ENCODE measurements around the gene NPHP1.
"Not testable (repeated sequence)": the region's sequence is repeated elsewhere in the genome, so short reads cannot be mapped to it uniquely, and the experiment has no call there.

NPHP1 gene

GRCh38 chr2:110140401-110140800, 64.4 kb downstream of the NPHP1 start:
- no peak overlapping the region for H3K27ac ChIP-seq
- DNase-seq (ENCODE audit: low read depth, low spot score) = no peak

GRCh38 chr2:110134025-110134424, 70.8 kb downstream of the NPHP1 start:
- no peak overlapping the region for H3K27ac ChIP-seq
- no peak for DNase-seq (ENCODE audit: low read depth, low spot score)

GRCh38 chr2:110131166-110131565, 73.6 kb downstream of the NPHP1 start:
- no peak for DNase-seq (ENCODE audit: low read depth, low spot score)
- H3K27ac ChIP-seq = no peak overlapping the region

DNA sequence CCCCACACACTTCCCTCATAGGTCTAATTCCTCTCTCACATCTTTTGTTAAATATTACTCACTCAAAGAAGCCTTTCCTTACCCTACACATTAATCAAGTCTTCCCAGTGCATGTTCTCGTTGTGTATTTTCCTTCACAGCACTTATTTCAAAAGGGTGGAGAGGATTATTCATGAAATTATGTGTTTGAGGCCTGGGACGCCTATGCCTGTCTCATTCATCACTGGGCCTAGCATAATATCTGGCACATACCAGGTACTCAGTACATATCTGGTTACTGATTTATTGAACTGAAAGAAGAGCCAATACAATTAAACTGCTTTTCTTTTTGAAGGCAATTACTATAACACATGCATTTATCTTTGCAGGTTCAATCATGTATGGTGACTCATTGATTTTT, 74.1 kb downstream of the NPHP1 start:
- no peak overlapping the region for H3K27ac ChIP-seq
- no peak for DNase-seq (ENCODE audit: low read depth, low spot score)

DNA sequence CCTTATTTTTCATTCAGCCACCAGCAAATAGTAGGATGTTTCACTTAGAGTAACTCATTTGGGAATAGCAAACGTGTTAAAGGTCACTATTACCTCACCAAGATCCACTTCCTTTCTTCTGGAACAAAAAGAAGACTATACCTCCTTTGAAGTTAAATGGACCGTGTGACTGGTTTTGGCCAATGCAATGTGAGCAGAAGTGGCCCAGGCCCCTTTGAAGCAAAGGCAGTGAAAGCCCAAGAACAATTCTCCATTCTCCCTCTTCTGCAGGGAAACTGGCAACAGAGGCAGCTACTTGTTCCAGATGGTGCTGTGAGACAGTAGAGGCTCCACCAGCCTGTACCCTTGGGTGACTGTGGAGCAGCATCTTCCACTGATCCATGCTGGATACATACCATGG, 77.9 kb downstream of the NPHP1 start:
- H3K27ac ChIP-seq = no peak overlapping the region
- DNase-seq (ENCODE audit: low read depth, low spot score) = no peak

DNA sequence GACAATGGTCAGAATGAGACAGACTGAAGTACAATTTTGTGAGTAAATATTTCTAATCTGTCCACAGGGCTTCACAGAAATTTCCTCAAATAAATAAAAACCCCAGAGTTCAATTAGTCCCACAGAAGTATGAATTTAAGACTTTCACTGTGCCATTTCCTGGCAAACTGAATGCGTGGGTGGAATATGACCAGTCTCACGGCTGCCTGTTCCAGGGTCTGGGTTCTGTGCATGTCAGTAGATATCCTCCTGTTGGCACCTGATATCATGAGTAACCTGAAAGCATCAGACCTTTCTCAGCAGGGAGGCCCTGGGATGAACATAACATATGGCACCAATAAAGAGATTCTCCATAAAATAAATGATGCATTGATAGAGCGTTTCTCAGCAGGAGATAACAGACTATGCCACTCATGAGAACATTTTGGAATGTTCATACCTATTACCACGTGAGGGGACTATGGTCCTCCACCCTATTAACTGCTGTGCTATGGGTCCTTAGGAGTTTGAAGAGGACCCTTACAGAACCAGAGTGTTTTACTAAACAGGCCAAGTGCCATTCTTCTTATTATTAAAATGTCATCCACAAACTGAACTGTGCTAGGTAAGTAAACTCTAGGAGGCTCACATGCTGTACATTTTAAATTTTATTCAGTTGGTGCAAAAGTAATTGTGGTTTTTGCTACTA, 78.6 kb downstream of the NPHP1 start:
- peak overlapping the region; percentile 43 for H3K27ac ChIP-seq
- DNase-seq (ENCODE audit: low read depth, low spot score) = no peak

- no peak for DNase-seq (ENCODE audit: low read depth, low spot score)
- peak overlapping the region; percentile 43 for H3K27ac ChIP-seq
Observed at GRCh38 chr2:110124939-110125691, 79.7 kb downstream of the NPHP1 start.

GRCh38 chr2:110124038-110124825, 80.6 kb downstream of the NPHP1 start:
- peak overlapping the region; percentile 43 for H3K27ac ChIP-seq
- DNase-seq (ENCODE audit: low read depth, low spot score) = no peak

DNA sequence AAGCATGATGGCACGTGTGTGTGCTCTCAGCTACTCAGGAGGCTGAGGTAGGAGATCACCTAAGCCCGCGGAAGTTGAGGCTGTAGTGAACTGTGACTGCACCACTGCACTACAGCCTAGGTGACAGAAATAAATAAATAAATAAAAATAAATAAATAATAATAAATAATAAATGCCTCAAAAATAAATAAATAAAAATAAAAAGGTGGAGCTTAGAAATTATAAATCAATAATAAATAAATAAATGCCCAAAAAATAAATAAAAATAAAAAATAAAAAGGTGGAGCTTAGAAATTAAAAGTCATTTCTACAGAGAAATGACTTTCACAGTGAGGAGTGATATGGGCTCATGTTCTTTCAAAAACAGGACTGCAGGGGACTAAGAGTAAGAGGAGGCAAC, 83.2 kb downstream of the NPHP1 start:
- no peak for DNase-seq (ENCODE audit: low read depth, low spot score)
- no peak overlapping the region for H3K27ac ChIP-seq

GRCh38 chr2:110121052-110121334, 83.8 kb downstream of the NPHP1 start:
- H3K27ac ChIP-seq = no peak overlapping the region
- no peak for DNase-seq (ENCODE audit: low read depth, low spot score)

DNA sequence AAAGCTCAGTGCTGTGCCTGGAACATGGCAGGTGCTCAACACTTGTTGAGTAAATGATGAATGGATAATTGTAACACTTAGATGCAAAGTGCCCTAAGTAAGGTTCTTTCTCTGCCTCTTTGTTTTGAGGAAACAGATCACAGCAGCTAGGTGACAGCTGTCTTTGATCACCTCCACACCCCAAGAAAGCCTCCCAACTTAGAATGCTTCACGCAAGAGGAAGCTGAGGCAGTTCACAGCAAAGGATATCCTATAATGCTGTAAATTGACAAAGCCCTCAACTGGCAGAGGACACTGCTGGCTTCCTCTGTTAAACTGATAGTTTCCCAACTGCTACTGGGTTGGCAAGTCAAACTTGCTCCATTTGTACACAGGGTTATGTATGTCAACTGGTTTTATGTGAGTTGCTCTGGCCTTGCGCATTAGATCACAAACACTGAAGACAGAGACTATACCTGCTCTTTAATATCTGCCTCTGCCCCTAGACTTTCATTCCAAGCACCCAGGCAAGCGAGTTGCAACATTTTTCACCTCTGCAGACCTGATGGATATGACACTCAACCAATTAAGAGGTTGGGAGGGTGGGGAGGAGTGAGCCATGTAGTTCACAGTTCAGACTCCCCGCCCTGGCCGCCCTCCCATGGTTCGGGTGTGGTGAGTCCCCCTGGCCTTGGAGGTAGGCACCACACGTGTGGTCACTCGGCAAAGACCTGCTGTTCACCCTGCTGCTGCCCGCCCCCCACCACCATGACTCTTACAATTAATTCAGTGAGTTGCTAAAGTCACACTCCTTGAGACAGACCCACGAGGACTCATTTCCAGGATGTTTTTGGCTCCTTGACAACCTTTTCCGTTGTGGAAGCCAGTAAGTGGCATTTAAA, 84.4 kb downstream of the NPHP1 start:
- H3K27ac ChIP-seq = no peak overlapping the region
- DNase-seq (ENCODE audit: low read depth, low spot score) = no peak

DNA sequence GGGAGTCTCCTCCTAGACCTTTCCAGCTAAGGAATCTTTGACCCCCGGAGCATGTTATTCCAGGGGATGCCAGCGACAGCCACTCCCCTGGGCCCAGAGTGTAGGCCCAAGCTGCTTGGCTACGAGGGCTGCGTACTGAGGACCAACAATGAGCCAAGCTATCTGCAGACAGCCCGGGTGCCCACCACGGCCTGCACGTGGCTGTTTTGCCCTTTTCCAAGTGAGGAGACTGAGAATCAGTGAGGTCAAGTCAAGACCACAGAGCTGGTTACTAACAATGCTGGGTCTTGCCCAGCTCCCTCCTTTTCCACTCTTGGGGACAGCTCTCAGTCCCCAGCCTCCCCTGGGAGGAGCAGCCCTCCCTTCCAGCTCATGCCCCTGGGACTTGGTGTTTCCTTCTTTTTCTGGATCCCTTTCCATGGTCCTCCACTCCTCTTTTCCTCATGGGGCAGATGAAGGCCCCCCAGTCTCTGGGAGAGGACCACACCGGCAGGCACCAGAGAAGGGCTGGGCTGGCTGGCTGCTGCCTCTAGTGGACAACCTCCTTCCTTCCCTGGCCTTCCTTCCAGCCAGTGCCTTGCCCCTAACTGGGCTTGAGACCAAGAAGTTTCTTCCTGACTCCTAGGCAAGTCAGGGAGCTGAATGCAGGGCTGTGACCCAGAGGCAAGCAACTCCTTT, 88.6 kb downstream of the NPHP1 start:
- H3K27ac ChIP-seq = peak overlapping the region; percentile 100
- DNase-seq (ENCODE audit: low read depth, low spot score) = no peak

DNA sequence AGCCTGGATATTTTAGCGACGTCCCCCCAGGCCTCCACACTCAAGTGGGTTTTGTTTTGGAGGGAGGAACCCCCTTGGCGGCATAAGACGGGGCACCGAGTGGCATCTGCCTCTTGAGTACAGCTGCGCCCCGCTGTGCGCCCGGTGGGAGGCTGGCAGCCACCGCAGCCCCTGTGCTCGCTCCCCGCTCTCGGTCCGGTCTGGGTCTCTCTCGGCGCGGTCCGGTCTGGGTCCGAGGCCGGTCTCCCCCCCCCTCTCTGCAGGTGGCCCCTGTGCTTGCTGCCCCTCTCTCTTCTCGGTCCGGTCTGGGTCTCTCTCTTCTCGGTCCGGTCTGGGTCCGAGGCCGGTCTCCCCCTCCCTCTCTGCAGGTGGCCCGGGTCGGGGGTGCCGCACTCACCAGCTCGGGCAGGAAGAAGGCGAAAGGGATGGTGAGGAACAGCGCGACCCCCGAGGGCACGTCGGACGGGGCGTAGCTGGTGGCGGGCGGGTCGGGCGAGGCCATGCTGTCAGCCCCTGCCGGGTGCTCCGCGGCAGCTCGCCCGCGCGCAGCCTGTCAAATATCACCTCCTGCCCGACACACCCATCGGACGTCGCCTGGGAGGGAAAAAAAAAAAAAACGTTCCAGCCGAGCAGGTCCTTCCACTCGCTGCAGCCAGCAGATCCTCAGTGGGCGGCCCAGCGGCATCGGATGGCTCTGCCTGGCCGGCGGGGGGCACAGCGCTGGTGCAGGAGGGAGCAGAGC, 89.4 kb downstream of the NPHP1 start, which contains the start of gene MALL:
Gene MALL, minus strand, starts transcription at position 532 of the 742 bp plus-strand sequence. Its CDS starts 30 bp downstream, at position 502.
- DNase-seq (ENCODE audit: low read depth, low spot score) = no peak
- peak within 1 kb of the TSS; percentile 100 for H3K27ac ChIP-seq

- peak overlapping the region; percentile 100 for H3K27ac ChIP-seq
- no peak for DNase-seq (ENCODE audit: low read depth, low spot score)
Observed at GRCh38 chr2:110114831-110115255, 90.0 kb downstream of the NPHP1 start.

GRCh38 chr2:110113961-110114591, 90.7 kb downstream of the NPHP1 start:
- H3K27ac ChIP-seq = peak overlapping the region; percentile 100
- DNase-seq (ENCODE audit: low read depth, low spot score) = peak; percentile 68

GRCh38 chr2:110108291-110108690, 96.5 kb downstream of the NPHP1 start:
- peak overlapping the region; percentile 100 for H3K27ac ChIP-seq

DNA sequence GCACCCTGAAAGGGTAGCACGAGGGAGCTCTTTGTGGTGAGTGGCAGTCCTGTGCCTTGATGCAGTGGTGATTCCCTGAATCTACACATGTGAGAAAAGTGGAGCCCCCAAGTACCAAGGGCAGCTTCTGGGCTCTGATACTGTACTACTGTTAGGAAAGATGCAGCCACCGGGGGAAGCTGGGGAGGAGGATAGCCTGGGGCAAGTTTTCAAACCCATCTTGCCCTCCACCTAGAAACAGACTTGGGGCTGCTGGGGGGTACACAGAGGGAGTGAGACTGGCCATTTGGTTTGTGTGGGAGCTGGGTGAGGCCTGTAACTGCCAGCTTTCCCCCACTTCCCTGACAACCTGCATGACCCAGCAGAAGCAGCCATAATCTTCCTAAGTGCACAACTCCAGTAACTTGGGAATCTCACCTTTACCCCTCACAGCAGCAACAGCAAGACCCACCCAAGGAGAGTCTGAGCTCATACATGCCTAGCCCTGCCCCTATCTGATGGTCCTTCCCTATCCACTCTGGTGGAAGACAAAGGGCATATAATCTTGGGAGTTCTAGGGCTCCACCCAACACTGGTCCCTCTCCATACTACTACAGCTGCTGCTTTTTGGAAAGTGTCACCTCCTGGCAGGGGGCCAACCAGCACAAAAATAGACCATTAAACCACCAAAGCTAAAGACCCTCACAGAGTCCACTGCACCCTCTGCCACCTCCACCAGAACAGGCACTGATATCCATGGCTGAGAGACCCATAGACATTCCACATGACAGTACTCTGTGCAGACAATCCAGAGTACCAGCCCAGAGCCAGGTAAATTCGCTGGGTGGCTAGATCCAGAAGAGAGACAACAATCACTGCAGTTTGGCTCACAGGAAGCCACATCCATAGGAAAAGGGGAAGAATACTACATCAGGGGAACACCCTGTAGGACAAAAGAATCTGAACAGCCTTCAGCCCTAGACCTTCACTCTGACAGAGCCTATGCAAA, 97.4 kb downstream of the NPHP1 start:
- DNase-seq (ENCODE audit: low read depth, low spot score) = no peak
- peak overlapping the region; percentile 100 for H3K27ac ChIP-seq

More at GRCh38 chr2:110108291-110108690, 96.5 kb downstream of the NPHP1 start:
- not testable (repeated sequence) for DNase-seq (ENCODE audit: low read depth, low spot score)
